ENCODE measurements around the gene GNG4. TPM values are rescaled to one million over a fixed set of nuclear protein-coding genes. Genes with fewer than 3 reads are reported as not detected.

Gene GNG4
- total and polyA plus RNA-seq, 5 donors from 2014 or later, result not detected

DNA sequence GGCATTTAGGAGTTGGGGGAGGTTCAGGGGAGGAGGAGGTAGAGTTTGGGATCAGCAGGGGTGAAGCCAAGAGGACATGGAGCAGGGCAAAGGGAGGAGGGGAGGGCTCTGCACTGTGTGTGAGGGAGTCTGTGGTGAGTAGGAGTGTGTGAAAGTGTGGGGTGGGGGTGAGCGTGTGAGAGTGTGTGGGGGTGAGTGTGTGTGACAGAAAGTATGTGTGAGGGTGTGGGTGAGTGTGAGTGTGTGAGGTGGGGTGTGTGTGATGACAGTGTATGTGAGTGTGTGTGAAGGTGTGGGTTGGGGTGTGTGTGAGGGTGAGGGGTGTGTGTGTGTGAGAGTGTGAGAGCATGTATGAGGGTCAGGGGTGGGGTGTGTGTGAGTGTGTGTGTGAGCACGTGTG lies 62.6 kb downstream of the GNG4 start:
- Histone ChIP-seq H3K4me3 (ENCODE audit: low read depth, low read length) (no peak overlapping the region), H3K36me3 (ENCODE audit: control insufficient read depth, insufficient read depth, low read length) (no peaks in the 10 kb centered on the region), H3K27ac (ENCODE audit: insufficient read depth, low read length, poor library complexity, severe bottlenecking) (no peak overlapping the region), H3K27me3 (ENCODE audit: control insufficient read depth, insufficient read depth, low read length) (peaks cover 2% of the 10 kb centered on the region), H3K9me3 (ENCODE audit: control insufficient read depth in 2 of 2, low read length in 2 of 2) (peaks cover 0 to 15% of the 10 kb centered on the region in 2 experiments), H3K4me1 (ENCODE audit: control insufficient read depth, insufficient read depth, low read length, poor library complexity, severe bottlenecking) (no peaks in the 10 kb centered on the region)
- Mint-ChIP-seq H3K4me3 (no peak overlapping the region), H3K27me3 (peaks cover 12% of the 10 kb centered on the region), H3K4me1 (no peaks in the 10 kb centered on the region), H3K9me3 (peaks cover 0 to 24% (median 4%) of the 10 kb centered on the region in 7 donors), H3K36me3 (no peaks in the 10 kb centered on the region), H3K27ac (no peak overlapping the region)
- DNase-seq (no peak), ATAC-seq (ENCODE audit: low read depth in 2 of 2) (no peak)

DNA sequence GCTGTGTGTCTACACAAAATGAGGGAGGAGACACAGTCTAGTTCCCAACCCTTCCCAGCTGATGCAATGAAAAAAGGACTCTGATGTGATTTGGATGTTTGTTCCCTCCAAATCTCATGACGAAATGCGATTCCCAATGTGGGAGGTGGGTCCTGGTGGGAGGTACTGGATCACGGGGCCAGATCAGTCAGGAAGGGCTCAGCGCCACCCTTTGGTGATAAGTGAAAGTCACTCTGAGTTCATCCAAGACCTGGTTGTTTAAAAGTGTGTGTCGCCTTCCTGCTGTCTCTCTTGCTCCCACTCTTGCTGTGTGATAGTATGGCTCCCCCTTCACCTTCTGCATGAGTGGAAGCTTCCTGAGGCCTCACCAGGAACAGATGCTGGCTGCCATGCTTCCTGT lies 63.2 kb downstream of the GNG4 start:
- no peaks in the 10 kb centered on the region for H3K36me3 ChIP-seq (ENCODE audit: control insufficient read depth, insufficient read depth, low read length)
- Mint-ChIP-seq H3K4me1 (no peaks in the 10 kb centered on the region), H3K27ac (no peak overlapping the region), H3K4me3 (no peak overlapping the region), H3K9me3 (peaks cover 0 to 25% (median 4%) of the 10 kb centered on the region in 7 donors), H3K36me3 (no peaks in the 10 kb centered on the region), H3K27me3 (peaks cover 6% of the 10 kb centered on the region)
- H3K27ac ChIP-seq (ENCODE audit: insufficient read depth, low read length, poor library complexity, severe bottlenecking), result no peak overlapping the region
- H3K4me1 ChIP-seq (ENCODE audit: control insufficient read depth, insufficient read depth, low read length, poor library complexity, severe bottlenecking), result no peaks in the 10 kb centered on the region
- ATAC-seq (ENCODE audit: low read depth in 2 of 2) (no peak), DNase-seq (no peak)
- H3K27me3 ChIP-seq (ENCODE audit: control insufficient read depth, insufficient read depth, low read length), result peaks cover 2% of the 10 kb centered on the region
- H3K4me3 ChIP-seq (ENCODE audit: low read depth, low read length), result no peak overlapping the region
- peaks cover 0 to 15% of the 10 kb centered on the region in 2 experiments for H3K9me3 ChIP-seq (ENCODE audit: control insufficient read depth in 2 of 2, low read length in 2 of 2)

- H3K27me3 ChIP-seq (ENCODE audit: control insufficient read depth, insufficient read depth, low read length), result peaks cover 2% of the 10 kb centered on the region
- Mint-ChIP-seq H3K27me3 (peaks cover 5% of the 10 kb centered on the region), H3K36me3 (no peaks in the 10 kb centered on the region), H3K4me3 (no peak overlapping the region), H3K9me3 (peaks cover 0 to 25% (median 3%) of the 10 kb centered on the region in 7 donors), H3K27ac (no peak overlapping the region), H3K4me1 (no peaks in the 10 kb centered on the region)
- H3K4me3 ChIP-seq (ENCODE audit: low read depth, low read length), result no peak overlapping the region
- no peaks in the 10 kb centered on the region for H3K4me1 ChIP-seq (ENCODE audit: control insufficient read depth, insufficient read depth, low read length, poor library complexity, severe bottlenecking)
- peaks cover 0 to 15% of the 10 kb centered on the region in 2 experiments for H3K9me3 ChIP-seq (ENCODE audit: control insufficient read depth in 2 of 2, low read length in 2 of 2)
- H3K27ac ChIP-seq (ENCODE audit: insufficient read depth, low read length, poor library complexity, severe bottlenecking), result no peak overlapping the region
- no peaks in the 10 kb centered on the region for H3K36me3 ChIP-seq (ENCODE audit: control insufficient read depth, insufficient read depth, low read length)
- ATAC-seq (ENCODE audit: low read depth in 2 of 2), result no peak
- DNase-seq, result no peak
These were observed 64.6 kb downstream of the GNG4 start for GRCh38 chr1:235584973-235585372.

- DNase-seq (no peak), ATAC-seq (ENCODE audit: low read depth in 2 of 2) (no peak)
- H3K36me3 ChIP-seq (ENCODE audit: control insufficient read depth, insufficient read depth, low read length), result no peaks in the 10 kb centered on the region
- H3K27me3 Mint-ChIP-seq, result peaks cover 5% of the 10 kb centered on the region
- H3K36me3 Mint-ChIP-seq, result no peaks in the 10 kb centered on the region
- H3K9me3 Mint-ChIP-seq, result peaks cover 0 to 11% (median 3%) of the 10 kb centered on the region in 7 donors
- no peak overlapping the region for H3K27ac Mint-ChIP-seq
- no peak overlapping the region for H3K27ac ChIP-seq (ENCODE audit: insufficient read depth, low read length, poor library complexity, severe bottlenecking)
- H3K4me1 ChIP-seq (ENCODE audit: control insufficient read depth, insufficient read depth, low read length, poor library complexity, severe bottlenecking), result no peaks in the 10 kb centered on the region
- H3K4me3 ChIP-seq (ENCODE audit: low read depth, low read length), result no peak overlapping the region
- H3K4me1 Mint-ChIP-seq, result no peaks in the 10 kb centered on the region
- peaks cover 2% of the 10 kb centered on the region for H3K27me3 ChIP-seq (ENCODE audit: control insufficient read depth, insufficient read depth, low read length)
- no peak overlapping the region for H3K4me3 Mint-ChIP-seq
- H3K9me3 ChIP-seq (ENCODE audit: control insufficient read depth in 2 of 2, low read length in 2 of 2), result peaks cover 0 to 4% of the 10 kb centered on the region in 2 experiments
These were observed 66.0 kb downstream of the GNG4 start for GRCh38 chr1:235583511-235584001.

- H3K27ac ChIP-seq (ENCODE audit: insufficient read depth, low read length, poor library complexity, severe bottlenecking), result no peak overlapping the region
- Mint-ChIP-seq H3K4me3 (no peak overlapping the region), H3K4me1 (no peaks in the 10 kb centered on the region)
These were observed 67.5 kb downstream of the GNG4 start for GRCh38 chr1:235582130-235582529.

GRCh38 chr1:235579891-235580290 lies 69.7 kb downstream of the GNG4 start:
- Mint-ChIP-seq H3K36me3 (no peaks in the 10 kb centered on the region), H3K4me3 (no peak overlapping the region)
- ATAC-seq (ENCODE audit: low read depth in 2 of 2), result no peak

More at GRCh38 chr1:235582130-235582529, 67.5 kb downstream of the GNG4 start:
- Mint-ChIP-seq H3K27me3 (peaks cover 9% of the 10 kb centered on the region), H3K9me3 (peaks cover 0 to 7% (median 3%) of the 10 kb centered on the region in 7 donors), H3K27ac (no peak overlapping the region), H3K36me3 (no peaks in the 10 kb centered on the region)
- no peak for DNase-seq
- no peaks in the 10 kb centered on the region for H3K36me3 ChIP-seq (ENCODE audit: control insufficient read depth, insufficient read depth, low read length)
- peaks cover 2% of the 10 kb centered on the region for H3K27me3 ChIP-seq (ENCODE audit: control insufficient read depth, insufficient read depth, low read length)
- H3K4me3 ChIP-seq (ENCODE audit: low read depth, low read length), result no peak overlapping the region
- ATAC-seq (ENCODE audit: low read depth in 2 of 2), result no peak
- no peaks in the 10 kb centered on the region for H3K4me1 ChIP-seq (ENCODE audit: control insufficient read depth, insufficient read depth, low read length, poor library complexity, severe bottlenecking)
- no peaks in the 10 kb centered on the region for H3K9me3 ChIP-seq (ENCODE audit: control insufficient read depth in 2 of 2, low read length in 2 of 2)

GRCh38 chr1:235575597-235575996 lies 74.0 kb downstream of the GNG4 start:
- H3K9me3 ChIP-seq (ENCODE audit: control insufficient read depth in 2 of 2, low read length in 2 of 2), result no peaks in the 10 kb centered on the region
- peaks cover 0 to 3% (median 0%) of the 10 kb centered on the region in 7 donors for H3K9me3 Mint-ChIP-seq
- H3K27me3 Mint-ChIP-seq, result peaks cover 9% of the 10 kb centered on the region
- no peaks in the 10 kb centered on the region for H3K36me3 Mint-ChIP-seq
- peak overlapping the region in 1 of 4 donors; percentile 13 for H3K4me3 Mint-ChIP-seq
- ATAC-seq (ENCODE audit: low read depth in 2 of 2) (no peak), DNase-seq (no peak)
- no peaks in the 10 kb centered on the region for H3K36me3 ChIP-seq (ENCODE audit: control insufficient read depth, insufficient read depth, low read length)
- no peaks in the 10 kb centered on the region for H3K27me3 ChIP-seq (ENCODE audit: control insufficient read depth, insufficient read depth, low read length)
- no peak overlapping the region for H3K4me3 ChIP-seq (ENCODE audit: low read depth, low read length)
- no peaks in the 10 kb centered on the region for H3K4me1 ChIP-seq (ENCODE audit: control insufficient read depth, insufficient read depth, low read length, poor library complexity, severe bottlenecking)
- no peak overlapping the region for H3K27ac Mint-ChIP-seq
- H3K4me1 Mint-ChIP-seq, result no peaks in the 10 kb centered on the region
- no peak overlapping the region for H3K27ac ChIP-seq (ENCODE audit: insufficient read depth, low read length, poor library complexity, severe bottlenecking)

More at GRCh38 chr1:235579891-235580290, 69.7 kb downstream of the GNG4 start:
- DNase-seq, result no peak
- H3K27me3 Mint-ChIP-seq, result peaks cover 10% of the 10 kb centered on the region
- no peaks in the 10 kb centered on the region for H3K36me3 ChIP-seq (ENCODE audit: control insufficient read depth, insufficient read depth, low read length)
- H3K4me3 ChIP-seq (ENCODE audit: low read depth, low read length), result no peak overlapping the region
- H3K4me1 Mint-ChIP-seq, result no peaks in the 10 kb centered on the region
- H3K4me1 ChIP-seq (ENCODE audit: control insufficient read depth, insufficient read depth, low read length, poor library complexity, severe bottlenecking), result no peaks in the 10 kb centered on the region
- no peak overlapping the region for H3K27ac Mint-ChIP-seq
- H3K9me3 Mint-ChIP-seq, result peaks cover 0 to 5% (median 2%) of the 10 kb centered on the region in 7 donors
- H3K9me3 ChIP-seq (ENCODE audit: control insufficient read depth in 2 of 2, low read length in 2 of 2), result no peaks in the 10 kb centered on the region
- H3K27me3 ChIP-seq (ENCODE audit: control insufficient read depth, insufficient read depth, low read length), result no peaks in the 10 kb centered on the region
- no peak overlapping the region for H3K27ac ChIP-seq (ENCODE audit: insufficient read depth, low read length, poor library complexity, severe bottlenecking)

GRCh38 chr1:235573880-235574279 lies 75.7 kb downstream of the GNG4 start:
- H3K4me3 ChIP-seq (ENCODE audit: low read depth, low read length), result no peak overlapping the region
- H3K4me1 Mint-ChIP-seq, result no peaks in the 10 kb centered on the region
- H3K4me1 ChIP-seq (ENCODE audit: control insufficient read depth, insufficient read depth, low read length, poor library complexity, severe bottlenecking), result no peaks in the 10 kb centered on the region
- peaks cover 9% of the 10 kb centered on the region for H3K27me3 Mint-ChIP-seq
- peaks cover 0 to 3% (median 0%) of the 10 kb centered on the region in 7 donors for H3K9me3 Mint-ChIP-seq
- H3K36me3 ChIP-seq (ENCODE audit: control insufficient read depth, insufficient read depth, low read length), result no peaks in the 10 kb centered on the region
- H3K27ac ChIP-seq (ENCODE audit: insufficient read depth, low read length, poor library complexity, severe bottlenecking), result no peak overlapping the region
- no peaks in the 10 kb centered on the region for H3K36me3 Mint-ChIP-seq
- no peak for ATAC-seq (ENCODE audit: low read depth in 2 of 2)
- peak overlapping the region in 1 of 3 donors; percentile 5 for H3K27ac Mint-ChIP-seq
- H3K27me3 ChIP-seq (ENCODE audit: control insufficient read depth, insufficient read depth, low read length), result no peaks in the 10 kb centered on the region
- H3K4me3 Mint-ChIP-seq, result no peak overlapping the region
- DNase-seq, result no peak
- H3K9me3 ChIP-seq (ENCODE audit: control insufficient read depth in 2 of 2, low read length in 2 of 2), result no peaks in the 10 kb centered on the region

Data from CD4-positive, CD25-positive, alpha-beta regulatory T cell (primary cell).